Activated B cell treated with CpG ODN at 0.5 μM for 24 hours (primary cell): ENCODE measurements around the gene REPIN1. TPM values are rescaled to one million over a fixed set of nuclear protein-coding genes. Genes with fewer than 3 reads are reported as not detected.

ENCODE experiments used
- ATAC-seq: fragments of 200-7000 bp; cut with Tn5 transposase; one replicate; pipeline ENCODE4 v1.10.0; 2021; ENCODE audit warnings: low read depth, mild to moderate bottlenecking, moderate library complexity
- CTCF ChIA-PET: fragments of 350-600 bp; sonication (Branson Sonifier 250); formaldehyde crosslinking; loops from one replicate; lab custom pipeline; 2021; ENCODE audit warnings: antibody characterized with exemption; lab: Charles Lee
- POLR2A ChIA-PET: fragments of 350-600 bp; sonication (Branson Sonifier 250); formaldehyde crosslinking; loops from one replicate; lab custom pipeline; 2021; ENCODE audit warnings: antibody characterized with exemption; lab: Charles Lee
- DNase-seq: peaks from one replicate; pipeline ENCODE4 v3.0.0; 2022
- H3K27ac Mint-ChIP-seq: one replicate; pipeline ENCODE4 v1.8.0; 2020; ENCODE audit warnings: mixed read lengths
- H3K27me3 Mint-ChIP-seq: one replicate; pipeline ENCODE4 v1.8.0; 2021; ENCODE audit warnings: mixed read lengths
- H3K36me3 Mint-ChIP-seq: one replicate; pipeline ENCODE4 v1.8.0; 2021; ENCODE audit warnings: low read depth, mixed read lengths
- H3K4me1 Mint-ChIP-seq: one replicate; pipeline ENCODE4 v1.8.0; 2021; ENCODE audit warnings: mixed read lengths
- H3K4me3 Mint-ChIP-seq: one replicate; pipeline ENCODE4 v1.8.0; 2020; ENCODE audit warnings: mild to moderate bottlenecking, mixed read lengths
- H3K9me3 Mint-ChIP-seq: one replicate; pipeline ENCODE4 v1.8.0; 2020; ENCODE audit warnings: mixed read lengths
- CTCF ChIP-seq: fragments of 200-600 bp; IDR thresholded peaks from one replicate; pipeline ENCODE4 v1.8.0; 2022; ENCODE audit warnings: antibody characterized with exemption, mild to moderate bottlenecking
- intact Hi-C: fragments of 100-400 bp; cut with micrococcal nuclease; formaldehyde crosslinking; loops from one replicate; pipeline ENCODE4 v1.15.1; 2024
- total RNA-seq: library from RNA; stranded (reverse); gene quantifications from 2 replicates; pipeline ENCODE4 v1.2.3, GENCODE V29; 2022

REPIN1 gene
- total RNA-seq, 1 donor from 2014 or later, result 116 TPM

- Mint-ChIP-seq H3K9me3 (no peaks in the 10 kb centered on the region), H3K36me3 (peaks cover 20% of the 10 kb centered on the region), H3K27ac (peak overlapping the region; percentile 36), H3K4me1 (peaks cover 55% of the 10 kb centered on the region), H3K4me3 (peak overlapping the region; percentile 42), H3K27me3 (no peaks in the 10 kb centered on the region)
- no peak for DNase-seq
- intact Hi-C loops, result no loop called here
- ChIA-PET CTCF (interaction anchor here (1.0 to 1.1 kb wide), 2 partner anchors 25 to 28 kb away, joined by 3 read pairs; no protein-coding TSS in a partner anchor), POLR2A (interaction anchor here (11.5 to 13.4 kb wide), 2 partner anchors 24 to 34 kb away, joined by 261 to 421 read pairs; partner anchors contain the start of genes REPIN1 and ZNF775)
- no peak for ATAC-seq
- no peak for TF ChIP-seq CTCF
Measured at GRCh38 chr7:150402671-150403321, 34.2 kb downstream of the REPIN1 start.

GRCh38 chr7:150403376-150404171 is 35.0 kb downstream of the REPIN1 start:
- ATAC-seq (no peak), DNase-seq (peak; percentile 14)
- CTCF ChIA-PET, result interaction anchor here (0.7 to 1.4 kb wide), 4 partner anchors 18 to 34 kb away, joined by 3 to 5 read pairs (median 3); no protein-coding TSS in a partner anchor
- peak overlapping the region; percentile 93 for H3K27ac Mint-ChIP-seq
- no peaks in the 10 kb centered on the region for H3K27me3 Mint-ChIP-seq
- intact Hi-C loops, result loop anchor here (2.0 kb wide), 2 partner anchors 565 to 655 kb away; partner anchors contain the start of genes SLC4A2 and ZNF862
- POLR2A ChIA-PET, result interaction anchor here (0.7 to 13.4 kb wide), 8 partner anchors 15 to 63 kb away, joined by 3 to 421 read pairs (median 7); partner anchors contain the start of genes REPIN1 and ZNF775
- TF ChIP-seq CTCF, result no peak
- peaks cover 18% of the 10 kb centered on the region for H3K36me3 Mint-ChIP-seq
- H3K4me1 Mint-ChIP-seq, result peaks cover 59% of the 10 kb centered on the region
- no peaks in the 10 kb centered on the region for H3K9me3 Mint-ChIP-seq
- peak overlapping the region; percentile 91 for H3K4me3 Mint-ChIP-seq

GRCh38 chr7:150404172-150404804 is 35.7 kb downstream of the REPIN1 start:
- no peaks in the 10 kb centered on the region for H3K27me3 Mint-ChIP-seq
- H3K4me3 Mint-ChIP-seq, result peak overlapping the region; percentile 91
- POLR2A ChIA-PET, result interaction anchor here (0.7 to 13.4 kb wide), 10 partner anchors 9 to 64 kb away, joined by 3 to 421 read pairs (median 4); partner anchors contain the start of genes REPIN1 and ZNF775
- ATAC-seq, result no peak
- H3K4me1 Mint-ChIP-seq, result peaks cover 66% of the 10 kb centered on the region
- peaks cover 19% of the 10 kb centered on the region for H3K36me3 Mint-ChIP-seq
- CTCF ChIA-PET, result interaction anchor here (0.6 to 1.4 kb wide), 5 partner anchors 17 to 35 kb away, joined by 3 to 5 read pairs (median 3); no protein-coding TSS in a partner anchor
- H3K9me3 Mint-ChIP-seq, result no peaks in the 10 kb centered on the region
- peak overlapping the region; percentile 93 for H3K27ac Mint-ChIP-seq
- DNase-seq, result peak; percentile 15
- TF ChIP-seq CTCF, result no peak
- intact Hi-C loops, result loop anchor here (2.0 kb wide), 2 partner anchors 565 to 655 kb away; partner anchors contain the start of genes SLC4A2 and ZNF862

- H3K4me3 Mint-ChIP-seq, result peak overlapping the region; percentile 91
- ATAC-seq, result peak; percentile 36
- peaks cover 73% of the 10 kb centered on the region for H3K4me1 Mint-ChIP-seq
- no peaks in the 10 kb centered on the region for H3K9me3 Mint-ChIP-seq
- peak overlapping the region; percentile 99 for H3K27ac Mint-ChIP-seq
- ChIA-PET POLR2A (interaction anchor here (0.7 to 13.4 kb wide), 16 partner anchors 10 to 567 kb away, joined by 3 to 421 read pairs (median 4); partner anchors contain the start of genes GIMAP1, REPIN1, ZNF775 and ZNF862), CTCF (interaction anchor here (0.6 to 4.8 kb wide), 10 partner anchors 16 to 82 kb away, joined by 3 to 19 read pairs (median 4); partner anchors contain the start of genes ACTR3C and LRRC61)
- intact Hi-C loops, result loop anchor here (1.0 to 5.0 kb wide), 8 partner anchors 16 to 827 kb away; partner anchors contain the start of genes ABCB8, CHPF2, REPIN1 and SLC4A2
- DNase-seq, result peak; percentile 78
- peaks cover 23% of the 10 kb centered on the region for H3K36me3 Mint-ChIP-seq
- H3K27me3 Mint-ChIP-seq, result no peaks in the 10 kb centered on the region
- TF ChIP-seq CTCF, result no peak
Measured at GRCh38 chr7:150404805-150405583, 36.4 kb downstream of the REPIN1 start.
